Hepatocyte (in vitro differentiated cells): ENCODE data around the gene ULK1. TPM values are rescaled to one million over a fixed set of nuclear protein-coding genes. Genes with fewer than 3 reads are reported as not detected.

Experiments used
- DNase-seq: peaks from one replicate; pipeline ENCODE4 v3.0.0-alpha.2; 2016; ENCODE audit warnings: low spot score
- H2AFZ ChIP-seq: fragments of 200-600 bp; sonication (generic); 2 replicates; pipeline ENCODE4 v1.6.0; 2016; ENCODE audit warnings: antibody characterized with exemption, mild to moderate bottlenecking
- H3K27ac ChIP-seq: fragments of 200-600 bp; sonication (generic); 2 replicates; pipeline ENCODE4 v1.5.1; 2016; ENCODE audit warnings: mild to moderate bottlenecking
- H3K27me3 ChIP-seq: fragments of 200-600 bp; sonication (generic); 2 replicates; pipeline ENCODE4 v1.6.1; 2016
- H3K36me3 ChIP-seq: fragments of 200-600 bp; sonication (generic); replicated peaks from 2 replicates; pipeline ENCODE4 v1.5.1; 2016; ENCODE audit warnings: low read depth; ENCODE audit not compliant: insufficient read depth
- H3K4me1 ChIP-seq: fragments of 200-600 bp; sonication (generic); 2 replicates; pipeline ENCODE4 v1.5.1; 2016; ENCODE audit warnings: mild to moderate bottlenecking, moderate library complexity; ENCODE audit not compliant: insufficient read depth
- H3K4me2 ChIP-seq: fragments of 200-600 bp; sonication (generic); 2 replicates; pipeline ENCODE4 v1.6.0; 2016
- H3K4me3 ChIP-seq: fragments of 200-600 bp; sonication (generic); 2 replicates; pipeline ENCODE4 v1.5.1; 2016; ENCODE audit warnings: mild to moderate bottlenecking
- H3K79me2 ChIP-seq: fragments of 200-600 bp; sonication (generic); 2 replicates; pipeline ENCODE4 v1.6.0; 2017; ENCODE audit warnings: mild to moderate bottlenecking
- H3K9me2 ChIP-seq: fragments of 200-600 bp; sonication (generic); replicated peaks from 2 replicates; pipeline ENCODE4 v1.6.0; 2017; ENCODE audit warnings: mild to moderate bottlenecking; ENCODE audit not compliant: insufficient read depth
- H3K9me3 ChIP-seq: fragments of 200-600 bp; sonication (generic); 2 replicates; pipeline ENCODE4 v1.5.1; 2016; ENCODE audit warnings: low read depth, mild to moderate bottlenecking
- H4K20me1 ChIP-seq: fragments of 200-600 bp; sonication (generic); 2 replicates; pipeline ENCODE4 v1.6.0; 2016; ENCODE audit warnings: mild to moderate bottlenecking; ENCODE audit not compliant: insufficient read depth, poor library complexity, severe bottlenecking
- EZH2 ChIP-seq: fragments of 200-600 bp; sonication (generic); IDR thresholded peaks from 2 replicates; pipeline ENCODE4 v1.6.1; 2016; ENCODE audit warnings: antibody characterized with exemption, mild to moderate bottlenecking, borderline replicate concordance
- EZH2phosphoT487 ChIP-seq: fragments of 200-600 bp; sonication (generic); IDR thresholded peaks from one replicate; pipeline ENCODE4 v1.6.1; 2018; ENCODE audit warnings: antibody characterized with exemption, mild to moderate bottlenecking, low read depth, moderate library complexity; ENCODE audit not compliant: unreplicated experiment, severe bottlenecking
- WGBS: methylation state at CpG from one replicate; pipeline ENCODE4 v1.1.6; 2016; ENCODE audit warnings: low lambda C conversion rate; ENCODE audit errors: missing lambda C conversion rate; 5-methylcytosine and 5-hydroxymethylcytosine counted together
- polyA plus RNA-seq: library from polyadenylated mRNA; unstranded; fragments of >200 nt; fragmentation: Nextera tagmentation; extraction: Ambion mirVana; gene quantifications from 2 replicates; pipeline ENCODE4 v1.2.1, GENCODE V29; 2016
- total RNA-seq: library from RNA; depleted of rRNA; stranded (reverse); fragments of >200 nt; gene quantifications from 2 replicates; pipeline ENCODE4 v1.2.3, GENCODE V29; 2014
- TF ChIP-seq, protein P1 (sequence below): fragments of 200-600 bp; sonication (generic); IDR thresholded peaks from 2 replicates; pipeline ENCODE4 v1.5.1; 2016; ENCODE audit warnings: antibody characterized with exemption, mild to moderate bottlenecking; ENCODE audit not compliant: poor library complexity

ULK1 gene
- total and polyA plus RNA-seq, 2 experiments from 2014 or later = 9.4 to 11.0 TPM

DNA sequence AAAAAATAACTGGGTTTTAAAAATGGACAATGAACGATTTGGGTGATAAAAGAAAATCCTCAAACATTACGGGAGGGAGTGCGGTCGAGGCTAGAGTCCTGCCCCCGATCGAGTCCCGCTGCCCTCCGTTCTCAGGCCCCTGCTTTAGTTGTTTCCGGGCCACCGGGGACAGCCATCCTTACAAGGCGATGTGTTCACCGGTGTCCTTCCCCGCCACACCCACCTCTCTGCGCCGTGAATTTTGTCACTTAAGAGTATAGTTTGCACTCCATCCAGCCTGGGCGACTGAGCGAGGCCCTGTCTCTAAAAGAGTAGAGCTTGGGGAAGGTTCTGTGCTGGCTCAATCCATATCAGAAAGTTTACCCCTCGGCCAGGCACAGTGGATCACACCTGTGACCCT, 2.9 kb downstream of the ULK1 start:
- peak overlapping the region; percentile 96 for H3K27ac ChIP-seq
- no peak overlapping the region for H3K4me3 ChIP-seq
- no peaks in the 10 kb centered on the region for H3K36me3 ChIP-seq
- no peaks in the 10 kb centered on the region for H3K27me3 ChIP-seq
- WGBS = 94% methylated on average over 18 of the region's 18 CpGs
- H3K79me2 ChIP-seq = peaks cover 67% of the 10 kb centered on the region
- peaks cover 47% of the 10 kb centered on the region for H4K20me1 ChIP-seq
- TF ChIP-seq, protein P1, sequence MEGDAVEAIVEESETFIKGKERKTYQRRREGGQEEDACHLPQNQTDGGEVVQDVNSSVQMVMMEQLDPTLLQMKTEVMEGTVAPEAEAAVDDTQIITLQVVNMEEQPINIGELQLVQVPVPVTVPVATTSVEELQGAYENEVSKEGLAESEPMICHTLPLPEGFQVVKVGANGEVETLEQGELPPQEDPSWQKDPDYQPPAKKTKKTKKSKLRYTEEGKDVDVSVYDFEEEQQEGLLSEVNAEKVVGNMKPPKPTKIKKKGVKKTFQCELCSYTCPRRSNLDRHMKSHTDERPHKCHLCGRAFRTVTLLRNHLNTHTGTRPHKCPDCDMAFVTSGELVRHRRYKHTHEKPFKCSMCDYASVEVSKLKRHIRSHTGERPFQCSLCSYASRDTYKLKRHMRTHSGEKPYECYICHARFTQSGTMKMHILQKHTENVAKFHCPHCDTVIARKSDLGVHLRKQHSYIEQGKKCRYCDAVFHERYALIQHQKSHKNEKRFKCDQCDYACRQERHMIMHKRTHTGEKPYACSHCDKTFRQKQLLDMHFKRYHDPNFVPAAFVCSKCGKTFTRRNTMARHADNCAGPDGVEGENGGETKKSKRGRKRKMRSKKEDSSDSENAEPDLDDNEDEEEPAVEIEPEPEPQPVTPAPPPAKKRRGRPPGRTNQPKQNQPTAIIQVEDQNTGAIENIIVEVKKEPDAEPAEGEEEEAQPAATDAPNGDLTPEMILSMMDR = no peak
- TF ChIP-seq EZH2 (no peak), EZH2phosphoT487 (no peak)
- no peaks in the 10 kb centered on the region for H3K9me2 ChIP-seq
- peak overlapping the region; percentile 100 for H3K4me2 ChIP-seq
- H3K4me1 ChIP-seq = peaks cover 8% of the 10 kb centered on the region
- DNase-seq = no peak
- no peak overlapping the region for H2AFZ ChIP-seq
- no peaks in the 10 kb centered on the region for H3K9me3 ChIP-seq

DNA sequence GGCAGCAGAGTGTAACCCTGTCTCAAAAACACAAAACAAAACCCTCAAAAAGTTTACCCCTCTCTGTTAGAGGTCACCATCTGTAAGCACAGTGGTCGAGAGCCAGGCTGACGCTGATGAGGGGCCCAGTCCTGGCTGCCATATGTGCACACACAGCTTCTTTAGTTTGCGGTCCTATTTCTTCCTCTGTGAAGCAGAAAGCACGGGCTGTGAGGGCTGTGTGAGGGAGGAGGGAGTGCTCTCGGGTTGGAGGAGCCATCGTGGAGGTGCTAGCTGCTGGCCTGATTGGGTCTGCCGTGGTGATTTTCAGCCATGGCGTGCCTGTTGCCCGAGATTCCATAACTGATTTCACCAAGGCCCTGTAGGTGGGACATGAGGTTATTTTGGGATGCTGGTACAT, 3.5 kb downstream of the ULK1 start:
- DNase-seq = no peak
- peaks cover 73% of the 10 kb centered on the region for H3K79me2 ChIP-seq
- H3K4me1 ChIP-seq = peaks cover 8% of the 10 kb centered on the region
- no peaks in the 10 kb centered on the region for H3K27me3 ChIP-seq
- no peak overlapping the region for H3K4me3 ChIP-seq
- H3K9me3 ChIP-seq = no peaks in the 10 kb centered on the region
- H3K4me2 ChIP-seq = no peak overlapping the region
- H3K27ac ChIP-seq = no peak overlapping the region
- H3K9me2 ChIP-seq = no peaks in the 10 kb centered on the region
- H3K36me3 ChIP-seq = no peaks in the 10 kb centered on the region
- TF ChIP-seq, protein P1 = no peak
- TF ChIP-seq EZH2phosphoT487 (no peak), EZH2 (no peak)
- no peak overlapping the region for H2AFZ ChIP-seq
- peaks cover 49% of the 10 kb centered on the region for H4K20me1 ChIP-seq
- 97% methylated on average over 9 of the region's 9 CpGs for WGBS

DNA sequence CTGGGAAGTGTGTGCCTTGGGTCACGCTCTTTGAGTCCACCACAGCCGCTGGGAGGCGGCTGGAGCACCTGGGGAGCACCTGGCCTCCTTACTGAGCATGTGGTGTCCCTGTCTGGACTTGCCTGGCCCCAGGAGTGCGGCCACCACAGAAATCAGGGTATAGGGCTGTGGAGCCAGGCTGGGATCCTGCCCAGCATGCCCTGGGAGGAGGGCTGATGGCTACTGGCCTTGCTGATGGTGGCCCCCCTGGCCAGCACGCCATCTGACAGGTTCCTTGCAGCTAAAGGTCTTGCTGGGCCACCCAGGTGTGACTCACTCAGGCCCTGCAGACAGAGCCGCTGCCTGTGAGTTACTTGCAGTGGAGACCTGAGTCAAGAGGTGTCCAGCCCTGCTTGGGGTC, 6.0 kb downstream of the ULK1 start:
- TF ChIP-seq EZH2 (no peak), EZH2phosphoT487 (no peak)
- TF ChIP-seq, protein P1 = no peak
- peaks cover 88% of the 10 kb centered on the region for H3K79me2 ChIP-seq
- no peaks in the 10 kb centered on the region for H3K9me2 ChIP-seq
- no peaks in the 10 kb centered on the region for H3K9me3 ChIP-seq
- H3K4me1 ChIP-seq = peaks cover 8% of the 10 kb centered on the region
- WGBS = 92% methylated on average over 6 of the region's 6 CpGs
- H3K4me3 ChIP-seq = no peak overlapping the region
- H3K27ac ChIP-seq = no peak overlapping the region
- H4K20me1 ChIP-seq = peaks cover 73% of the 10 kb centered on the region
- H2AFZ ChIP-seq = no peak overlapping the region
- H3K27me3 ChIP-seq = no peaks in the 10 kb centered on the region
- no peaks in the 10 kb centered on the region for H3K36me3 ChIP-seq
- no peak overlapping the region for H3K4me2 ChIP-seq
- no peak for DNase-seq
